PC-9 (cell line): ENCODE measurements around the gene CLEC11A. TPM values are rescaled to one million over a fixed set of nuclear protein-coding genes. Genes with fewer than 3 reads are reported as not detected.
A peak's percentile ranks its signal among the peaks of the same experiment; 100 is the strongest.

Experiments
- BruUV-seq: library from RNA; stranded (reverse); fragments of 400-500 nt; replicated peaks from 2 replicates; lab custom pipeline; 2021; lab: Mats Ljungman, UMichigan
- CTCF ChIA-PET: fragments of 300-600 bp; sonication (Branson Sonifier 250); formaldehyde crosslinking; loops from one replicate; lab custom pipeline; 2022; ENCODE audit warnings: antibody characterized with exemption; lab: Charles Lee
- POLR2A ChIA-PET: fragments of 300-600 bp; sonication (Branson Sonifier 250); formaldehyde crosslinking; loops from one replicate; lab custom pipeline; 2022; ENCODE audit warnings: antibody characterized with exemption; ENCODE audit not compliant: unreplicated experiment; lab: Charles Lee
- DNase-seq, 2 experiments: peaks; one replicate each; pipeline versions ENCODE4 v3.0.0 to v3.0.0-alpha.2; 2015 to 2022; ENCODE audit warnings: mixed read lengths in 1 of 2
- H2AFZ ChIP-seq: fragments of 200-600 bp; sonication (generic); 2 replicates; pipeline ENCODE4 v1.8.1; 2017; ENCODE audit warnings: antibody characterized with exemption
- H3F3A ChIP-seq: fragments of 200-600 bp; sonication (generic); 2 replicates; pipeline ENCODE4 v1.8.1; 2017; ENCODE audit warnings: antibody characterized with exemption, mild to moderate bottlenecking, low read depth; ENCODE audit not compliant: insufficient read depth
- H3K27ac ChIP-seq: fragments of 200-600 bp; sonication (generic); 2 replicates; pipeline ENCODE4 v1.6.1; 2016; ENCODE audit warnings: mixed run types
- H3K27me3 ChIP-seq: fragments of 200-600 bp; sonication (generic); 2 replicates; pipeline ENCODE4 v1.6.1; 2016; ENCODE audit warnings: low read depth, mixed run types; ENCODE audit not compliant: insufficient read depth
- H3K36me3 ChIP-seq: fragments of 200-600 bp; sonication (generic); 2 replicates; pipeline ENCODE4 v1.6.1; 2016; ENCODE audit warnings: low read depth, mixed run types
- H3K4me1 ChIP-seq: fragments of 200-600 bp; sonication (generic); replicated peaks from 2 replicates; pipeline ENCODE4 v1.6.1; 2016; ENCODE audit warnings: mixed run types; ENCODE audit not compliant: insufficient read depth
- H3K4me2 ChIP-seq: fragments of 200-600 bp; sonication (generic); 2 replicates; pipeline ENCODE4 v1.6.1; 2017; ENCODE audit warnings: mixed run types
- H3K4me3 ChIP-seq: fragments of 200-600 bp; sonication (generic); 2 replicates; pipeline ENCODE4 v1.6.1; 2016; ENCODE audit warnings: mixed run types
- H3K79me2 ChIP-seq: fragments of 200-600 bp; sonication (generic); 2 replicates; pipeline ENCODE4 v1.6.1; 2017; ENCODE audit warnings: low read depth, mixed run types
- H3K9me2 ChIP-seq: fragments of 200-600 bp; sonication (generic); 2 replicates; pipeline ENCODE4 v1.8.1; 2017; ENCODE audit warnings: mild to moderate bottlenecking; ENCODE audit not compliant: insufficient read depth
- H3K9me3 ChIP-seq: fragments of 200-600 bp; sonication (generic); 2 replicates; pipeline ENCODE4 v1.8.1; 2016; ENCODE audit warnings: low read depth; ENCODE audit not compliant: insufficient read depth
- H4K20me1 ChIP-seq: fragments of 200-600 bp; sonication (generic); 2 replicates; pipeline ENCODE4 v1.8.1; 2017; ENCODE audit not compliant: insufficient read depth
- CTCF ChIP-seq: fragments of 200-600 bp; sonication (generic); conservative IDR thresholded peaks from 2 replicates; pipeline ENCODE4 v1.6.1; 2017; ENCODE audit warnings: mixed run types, antibody characterized with exemption, mild to moderate bottlenecking, moderate library complexity
- EZH2 ChIP-seq: fragments of 200-600 bp; sonication (generic); IDR thresholded peaks from 2 replicates; pipeline ENCODE4 v1.8.0; 2017; ENCODE audit warnings: antibody characterized with exemption, low read depth
- intact Hi-C: fragments of 100-400 bp; cut with micrococcal nuclease; formaldehyde crosslinking; loops from one replicate; pipeline ENCODE4 v1.10.0; 2022; ENCODE audit not compliant: unreplicated experiment
- total RNA-seq: library from RNA; stranded (reverse); gene quantifications from 2 replicates; pipeline ENCODE4 v1.2.3, GENCODE V29; 2021

CLEC11A gene
- total RNA-seq, 1 experiment from 2014 or later, result not detected

DNA sequence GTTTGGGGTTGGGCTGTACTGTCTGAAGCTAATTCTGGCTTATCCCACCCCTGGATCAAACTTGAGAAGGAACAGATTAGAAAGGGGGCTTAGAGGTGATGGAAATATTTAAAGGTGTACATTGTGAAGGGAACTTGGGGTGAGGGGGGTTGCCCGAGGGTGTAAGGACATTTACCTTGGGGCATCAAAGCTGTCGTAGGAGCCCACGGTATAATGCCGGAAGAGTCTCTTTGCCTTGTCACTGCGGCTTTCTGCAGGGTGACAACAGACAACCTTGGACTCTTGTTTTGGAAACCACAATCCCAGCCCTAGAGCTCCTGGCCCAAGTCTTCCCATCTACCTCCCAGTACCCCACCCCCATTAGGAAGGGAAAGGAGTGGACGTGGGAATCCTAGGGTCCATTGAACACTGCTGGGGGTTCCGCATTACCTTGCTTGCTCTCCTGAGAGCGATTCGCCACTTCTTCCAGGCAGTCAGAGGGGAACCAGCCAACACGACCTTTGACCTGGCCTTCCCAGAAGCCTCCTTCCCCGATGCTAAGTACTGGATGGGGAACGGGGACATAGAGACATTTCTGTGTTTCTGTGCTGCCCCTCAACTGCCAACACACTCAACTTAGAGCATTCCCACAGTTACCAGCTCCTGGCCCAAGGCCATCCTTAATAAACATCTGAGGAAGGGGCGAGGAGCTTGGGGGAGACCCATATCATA is 25.6 kb upstream of the CLEC11A start:
- H3K4me1 ChIP-seq, result no peaks in the 10 kb centered on the region
- no TSS peak for BruUV-seq
- no peak for DNase-seq
- no peaks in the 10 kb centered on the region for H3K36me3 ChIP-seq
- peaks cover 56% of the 10 kb centered on the region for H3K27me3 ChIP-seq
- no peaks in the 10 kb centered on the region for H3K9me3 ChIP-seq
- H3F3A ChIP-seq, result no peaks in the 10 kb centered on the region
- no peak overlapping the region for H3K4me3 ChIP-seq
- no peak overlapping the region for H3K27ac ChIP-seq
- POLR2A ChIA-PET, result no interaction called here
- H3K4me2 ChIP-seq, result no peak overlapping the region
- no peaks in the 10 kb centered on the region for H3K9me2 ChIP-seq
- H3K79me2 ChIP-seq, result no peaks in the 10 kb centered on the region
- no peak overlapping the region for H2AFZ ChIP-seq
- CTCF ChIA-PET, result no interaction called here
- intact Hi-C loops, result no loop called here
- H4K20me1 ChIP-seq, result no peaks in the 10 kb centered on the region
- TF ChIP-seq CTCF, result no peak

DNA sequence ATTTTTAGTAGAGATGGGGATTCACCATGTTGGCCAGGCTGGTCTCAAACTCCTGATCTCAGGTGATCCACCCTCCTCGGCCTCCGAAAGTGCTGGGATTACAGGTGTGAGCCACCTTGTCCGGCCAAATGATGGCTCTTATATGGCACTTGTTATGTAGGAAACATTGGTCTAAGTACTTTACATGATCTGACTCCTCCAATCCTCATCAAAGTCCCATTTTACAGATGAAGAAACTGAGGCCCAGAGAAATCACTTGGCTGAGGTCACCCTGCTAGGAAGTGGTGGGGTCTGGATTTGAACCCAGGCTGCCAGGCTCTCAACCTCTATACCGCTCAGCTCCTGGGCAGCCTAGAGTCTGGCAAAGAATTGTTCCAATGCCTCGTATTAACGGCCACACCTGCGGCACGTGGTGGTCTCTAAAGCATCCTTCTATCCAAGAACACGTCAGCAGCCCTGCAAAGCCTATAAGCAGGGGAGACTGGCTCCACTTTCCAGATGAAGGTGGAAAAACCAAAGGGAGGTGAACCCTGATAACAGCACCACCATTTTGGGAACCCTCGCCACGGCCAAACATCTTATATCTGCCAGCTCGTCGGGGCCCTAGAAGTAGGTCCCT is 21.7 kb upstream of the CLEC11A start:
- POLR2A ChIA-PET, result no interaction called here
- no peak overlapping the region for H3K4me3 ChIP-seq
- CTCF ChIA-PET, result no interaction called here

More for the DNA sequence above, 21.7 kb upstream of the CLEC11A start:
- no peak for DNase-seq
- Histone ChIP-seq H2AFZ (no peak overlapping the region), H3K4me2 (no peak overlapping the region), H3K36me3 (no peaks in the 10 kb centered on the region), H3K27ac (no peak overlapping the region), H3K79me2 (no peaks in the 10 kb centered on the region), H3K4me1 (no peaks in the 10 kb centered on the region), H4K20me1 (peaks cover 5% of the 10 kb centered on the region; the same call in 1 of the 2 replicates), H3K27me3 (peaks cover 86% of the 10 kb centered on the region), H3K9me2 (no peaks in the 10 kb centered on the region), H3F3A (no peaks in the 10 kb centered on the region), H3K9me3 (no peaks in the 10 kb centered on the region)
- TF ChIP-seq CTCF (no peak), EZH2 (peak; percentile 17; the same call in 1 of the 2 replicates)
- no TSS peak for BruUV-seq
- intact Hi-C loops, result loop anchor here (10.0 kb wide), 1 partner anchor 313 kb away; the partner anchor contains the start of gene KLK10
